AG04449 (cell line): ENCODE data around the gene ITM2B.

ENCODE experiments used
- CTCF ChIA-PET: fragments of 350-600 bp; formaldehyde crosslinking; extraction: SDS; loops from one replicate; lab custom pipeline; 2021; ENCODE audit warnings: antibody characterized with exemption; lab: Yijun Ruan, JAX
- POLR2A ChIA-PET: fragments of 400-600, 350-600 bp; formaldehyde crosslinking; extraction: SDS; loops from one replicate; lab custom pipeline; 2020; ENCODE audit warnings: antibody characterized with exemption, inconsistent platforms; lab: Yijun Ruan, JAX
- DNase-seq: peaks from one replicate; pipeline ENCODE4 v3.0.0-alpha.2; 2010; ENCODE audit warnings: low read depth, low spot score
- H3K4me3 ChIP-seq: 2 replicates; pipeline ENCODE4 v1.5.1; 2011; ENCODE audit warnings: low read depth, mild to moderate bottlenecking, control low read depth, low read length
- CTCF ChIP-seq: IDR thresholded peaks from one replicate; pipeline ENCODE4 v1.5.1; 2011; ENCODE audit warnings: mild to moderate bottlenecking, moderate library complexity, low read length, control low read depth, inconsistent platforms; ENCODE audit not compliant: insufficient read depth; ENCODE audit errors: missing control alignments

Gene ITM2B

GRCh38 chr13:48253849-48254248, 20.8 kb downstream of the ITM2B start:
- no peak for TF ChIP-seq CTCF
- DNase-seq = no peak
- H3K4me3 ChIP-seq = no peak overlapping the region
- ChIA-PET CTCF (interaction anchor here (0.6 kb wide), 1 partner anchor 22 kb away, joined by 3 read pairs; no protein-coding TSS in a partner anchor), POLR2A (no interaction called here)

GRCh38 chr13:48255090-48255489, 22.1 kb downstream of the ITM2B start:
- no peak overlapping the region for H3K4me3 ChIP-seq
- CTCF ChIA-PET = interaction anchor here (1.4 to 1.5 kb wide), 2 partner anchors 9 to 48 kb away, joined by 4 to 5 read pairs; no protein-coding TSS in a partner anchor
- TF ChIP-seq CTCF = no peak
- POLR2A ChIA-PET = no interaction called here
- no peak for DNase-seq

- ChIA-PET POLR2A (no interaction called here), CTCF (interaction anchor here (0.6 to 1.5 kb wide), 3 partner anchors 8 to 129 kb away, joined by 3 to 5 read pairs (median 4); no protein-coding TSS in a partner anchor)
- TF ChIP-seq CTCF = no peak
- DNase-seq = no peak
- H3K4me3 ChIP-seq = no peak overlapping the region
These were observed 22.9 kb downstream of the ITM2B start for GRCh38 chr13:48255954-48256353.

GRCh38 chr13:48258002-48258401, 25.0 kb downstream of the ITM2B start:
- ChIA-PET CTCF (no interaction called here), POLR2A (no interaction called here)
- TF ChIP-seq CTCF = no peak
- no peak for DNase-seq
- no peak overlapping the region for H3K4me3 ChIP-seq

GRCh38 chr13:48258430-48258829, 25.4 kb downstream of the ITM2B start:
- no peak for DNase-seq
- CTCF ChIA-PET = no interaction called here

GRCh38 chr13:48260970-48261369, 28.0 kb downstream of the ITM2B start:
- H3K4me3 ChIP-seq = no peak overlapping the region
- CTCF ChIA-PET = no interaction called here
- TF ChIP-seq CTCF = no peak
- DNase-seq = no peak
- POLR2A ChIA-PET = no interaction called here

More at GRCh38 chr13:48258430-48258829, 25.4 kb downstream of the ITM2B start:
- no peak for TF ChIP-seq CTCF
- no peak overlapping the region for H3K4me3 ChIP-seq
- POLR2A ChIA-PET = no interaction called here
